Myocyte (in vitro differentiated cells): ENCODE results near the gene TJP1. TPM values are rescaled to one million over a fixed set of nuclear protein-coding genes. Genes with fewer than 3 reads are reported as not detected.
A peak's percentile ranks its signal among the peaks of the same experiment; 100 is the strongest.
"Not testable (repeated sequence)": the region's sequence is repeated elsewhere in the genome, so short reads cannot be mapped to it uniquely, and the experiment has no call there.

Source experiments
- DNase-seq: peaks from one replicate; pipeline ENCODE4 v3.0.0-alpha.2; 2012; ENCODE audit warnings: low read depth
- total RNA-seq: library from RNA; depleted of rRNA; stranded (reverse); fragments of >200 nt; gene quantifications from 2 replicates; pipeline ENCODE4 v1.2.3, GENCODE V29; 2014

TJP1 gene
- total RNA-seq, 1 donor from 2014 or later, result 43.0 TPM

GRCh38 chr15:29840054-29840453 lies 17.8 kb upstream of the TJP1 start:
- no peak for DNase-seq

- DNase-seq, result peak; percentile 7
Measured at GRCh38 chr15:29838352-29839010, 16.2 kb upstream of the TJP1 start.

- no peak for DNase-seq
Measured at GRCh38 chr15:29835301-29835700, 13.0 kb upstream of the TJP1 start.

- DNase-seq, result no peak
Measured at GRCh38 chr15:29832709-29833108, 10.4 kb upstream of the TJP1 start.

DNA sequence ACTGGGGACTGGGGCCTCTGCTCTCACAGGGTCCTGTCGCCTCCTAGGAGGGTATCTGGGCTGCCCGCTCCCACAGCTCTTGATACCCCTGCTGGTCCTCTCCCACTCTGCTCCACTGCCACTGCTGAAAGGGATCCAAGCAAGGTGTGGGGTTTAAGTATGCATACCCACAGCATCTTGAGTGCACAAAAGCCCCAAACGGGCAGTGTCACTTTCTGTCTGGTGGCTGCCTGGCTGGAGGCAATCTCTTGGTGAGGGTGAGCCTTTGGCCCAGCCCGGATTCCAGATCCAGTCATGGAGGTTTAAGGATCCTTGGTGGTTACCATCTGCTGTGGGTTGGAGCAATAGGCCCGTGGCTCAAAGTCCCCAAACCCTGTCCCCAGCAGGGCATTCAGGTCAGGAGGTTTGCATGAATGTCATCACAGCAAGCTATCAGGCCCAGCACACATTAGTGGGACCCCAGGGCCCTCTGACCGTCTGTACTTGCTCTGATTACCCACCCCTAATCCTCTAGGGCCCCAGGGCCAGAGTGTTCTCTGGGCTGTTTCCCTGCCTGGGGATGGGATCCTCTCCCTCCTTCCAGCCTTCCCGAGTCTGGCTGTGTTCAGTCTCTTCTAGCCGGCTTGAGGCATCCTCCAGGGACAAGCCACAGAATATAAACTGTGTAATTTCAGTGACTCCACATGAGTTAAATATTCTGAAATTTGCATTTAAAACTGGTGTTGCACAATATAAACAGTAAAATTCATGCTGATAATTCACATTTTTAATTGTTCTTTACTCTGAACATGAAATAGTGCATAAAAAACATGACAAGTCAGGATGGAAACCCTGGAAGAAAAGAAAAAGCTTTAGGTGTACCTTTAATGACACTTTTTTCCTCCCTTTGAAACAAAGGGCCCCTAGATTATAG lies 4.9 kb upstream of the TJP1 start:
- peak; percentile 32 for DNase-seq

GRCh38 chr15:29825227-29825626 lies 3.0 kb upstream of the TJP1 start:
- no peak for DNase-seq

DNA sequence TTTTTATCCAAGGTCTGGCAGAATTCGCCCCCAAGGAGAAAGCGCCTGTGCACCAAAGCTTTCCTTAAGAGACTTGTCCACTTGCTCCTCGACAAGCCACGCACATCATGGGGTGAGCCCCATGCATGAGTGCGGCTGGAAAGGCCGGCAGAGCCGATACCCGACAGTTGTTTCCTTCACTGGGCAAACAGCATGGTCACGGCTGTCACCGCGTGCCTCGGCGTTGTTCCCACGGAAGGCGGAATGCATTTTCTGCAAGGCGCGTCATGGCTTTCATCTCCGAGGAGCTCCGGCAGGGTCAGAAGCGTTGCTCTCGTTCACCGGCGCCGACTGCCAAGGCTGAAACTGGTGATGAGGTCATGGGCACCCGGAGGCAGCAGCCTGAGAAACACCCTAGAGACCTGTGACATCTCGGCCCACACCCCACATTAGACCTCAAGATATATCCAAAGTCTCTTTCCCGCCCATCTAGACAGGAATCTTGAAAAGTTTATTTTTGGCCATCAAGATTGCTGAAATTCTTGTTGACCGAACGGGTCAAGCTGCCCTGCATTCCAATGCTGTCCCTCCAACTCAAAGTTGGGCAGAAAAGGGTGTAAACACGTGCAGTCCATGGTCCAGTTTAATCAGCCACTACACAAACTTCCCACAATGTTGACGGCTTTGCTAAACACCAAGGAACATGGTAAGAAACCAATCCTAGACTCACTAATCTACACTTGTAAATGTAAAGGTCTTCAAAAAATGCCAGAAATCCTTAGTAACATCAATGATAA lies 604 bp upstream of the TJP1 start:
- DNase-seq, result peak; percentile 85

GRCh38 chr15:29821416-29822099 lies 710 bp downstream of the TJP1 start:
- DNase-seq, result peak; percentile 79

DNA sequence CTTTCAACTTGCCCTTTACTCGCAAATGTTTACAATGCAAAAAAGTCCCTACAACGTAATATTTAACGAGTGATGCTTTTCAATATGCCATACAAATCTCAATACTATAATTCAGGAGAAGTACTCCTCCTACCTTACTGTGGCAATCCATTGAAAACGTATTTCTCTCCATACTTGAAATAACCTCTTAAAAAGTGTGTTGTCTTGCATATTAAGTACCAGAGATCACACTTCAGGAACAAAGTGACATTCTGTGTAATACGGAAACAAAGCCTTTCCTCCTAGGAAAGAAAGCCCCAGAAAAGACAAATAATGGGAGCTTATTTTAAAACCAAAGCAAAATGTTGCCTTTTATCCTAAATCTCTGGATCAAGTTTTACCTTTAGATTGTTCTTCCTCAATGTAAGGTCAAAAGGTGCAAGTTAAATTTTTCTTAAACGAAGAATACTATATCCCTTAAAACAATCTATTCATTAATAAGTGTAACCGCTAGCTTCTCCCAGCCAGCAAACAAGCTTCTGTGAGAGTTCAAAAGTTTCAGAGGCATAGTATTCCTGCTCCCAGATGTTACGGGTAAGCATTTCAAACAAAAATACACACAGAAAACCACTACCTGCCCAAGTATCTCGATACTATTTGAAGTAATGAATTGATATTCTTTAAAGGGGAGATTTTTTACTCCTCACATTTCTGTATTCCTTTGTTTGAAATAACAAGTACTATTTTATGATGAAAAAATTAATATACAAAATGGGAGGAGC lies 1.7 kb downstream of the TJP1 start:
- DNase-seq, result peak; percentile 8

DNA sequence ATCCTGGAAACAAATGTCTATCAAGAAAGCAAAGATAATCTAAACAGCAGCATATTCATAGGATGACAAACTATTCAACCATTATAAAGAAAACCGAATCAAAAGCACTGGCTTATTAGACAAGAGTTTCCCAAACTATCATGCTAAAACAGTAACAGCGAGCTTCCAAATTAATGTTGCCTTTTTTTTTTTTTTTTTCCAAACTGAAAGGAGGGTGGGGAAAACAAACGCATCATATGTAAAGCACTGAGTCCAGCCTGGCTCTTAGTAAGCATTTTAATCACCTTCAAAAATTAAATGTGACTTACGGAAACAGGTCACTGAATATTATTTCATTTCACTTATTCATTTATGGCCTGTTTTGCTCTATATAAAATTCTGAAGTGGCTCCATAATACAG lies 2.3 kb downstream of the TJP1 start:
- no peak for DNase-seq

GRCh38 chr15:29818141-29818540 lies 4.1 kb downstream of the TJP1 start:
- no peak for DNase-seq

- not testable (repeated sequence) for DNase-seq
Measured at GRCh38 chr15:29817455-29817854, 4.8 kb downstream of the TJP1 start.

DNA sequence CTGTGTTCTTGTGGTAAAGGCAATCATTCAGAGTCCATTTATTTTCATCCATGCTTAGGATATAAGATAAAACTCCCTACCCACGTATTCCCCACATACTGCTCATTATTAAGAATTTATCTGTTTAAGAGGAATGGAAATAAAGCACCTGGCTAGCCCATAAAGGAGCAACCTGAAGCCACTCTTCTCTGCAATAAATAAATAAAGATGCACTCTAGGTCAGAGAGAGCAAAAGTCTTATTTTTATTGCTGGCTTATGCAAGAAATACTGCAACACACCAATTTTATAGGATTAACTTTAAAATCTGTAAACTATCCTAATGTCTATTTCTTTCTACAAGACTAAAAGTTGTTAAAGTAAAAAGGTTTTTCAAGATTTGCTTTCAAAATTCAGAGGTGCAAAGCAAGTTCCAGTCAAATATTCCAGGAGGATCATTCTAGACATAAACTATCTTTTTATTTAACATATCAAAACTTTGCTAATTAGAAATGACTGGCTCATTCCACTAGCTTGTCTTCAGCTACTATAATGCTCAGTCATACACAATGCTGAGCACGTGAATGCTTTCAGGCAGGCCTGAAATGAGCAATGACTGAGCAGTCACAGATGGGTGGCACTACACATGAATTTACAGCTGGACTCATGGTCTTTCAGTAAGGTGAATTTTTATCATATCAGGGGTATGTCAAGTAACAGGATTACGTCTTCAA lies 7.1 kb downstream of the TJP1 start:
- DNase-seq, result no peak

DNA sequence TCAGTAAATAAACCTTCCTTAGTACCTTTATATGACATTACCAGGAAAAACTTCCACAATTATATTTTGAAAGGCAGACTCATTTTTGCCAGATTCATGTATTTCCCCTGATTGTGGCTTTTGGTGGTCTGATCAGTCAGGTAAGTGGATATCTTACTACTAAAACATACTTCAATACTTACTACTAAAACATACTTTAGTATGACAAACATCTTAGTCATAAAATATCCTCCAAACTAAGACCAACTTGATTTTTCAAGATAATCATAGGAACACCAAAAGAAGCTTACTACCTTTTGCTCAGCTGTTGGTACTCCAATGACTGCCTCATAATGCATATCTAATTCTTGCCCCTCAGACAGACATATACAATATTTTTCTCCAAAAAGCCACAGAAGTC lies 9.3 kb downstream of the TJP1 start:
- DNase-seq, result no peak

DNA sequence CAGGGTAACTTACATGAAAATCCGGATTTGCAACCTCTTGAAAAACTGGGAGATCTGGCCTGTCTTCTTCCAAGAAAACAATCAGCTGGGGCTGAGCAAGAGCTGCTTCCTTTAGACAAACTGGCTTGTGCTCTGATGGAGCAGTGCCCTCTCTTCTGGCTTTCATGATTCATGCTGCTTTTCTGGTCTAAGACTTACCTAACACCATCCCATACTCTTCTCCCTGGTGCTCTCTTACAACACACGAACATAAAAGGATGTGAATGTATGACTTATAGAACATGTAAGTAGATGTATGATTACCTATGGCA lies 9.9 kb downstream of the TJP1 start:
- no peak for DNase-seq

DNA sequence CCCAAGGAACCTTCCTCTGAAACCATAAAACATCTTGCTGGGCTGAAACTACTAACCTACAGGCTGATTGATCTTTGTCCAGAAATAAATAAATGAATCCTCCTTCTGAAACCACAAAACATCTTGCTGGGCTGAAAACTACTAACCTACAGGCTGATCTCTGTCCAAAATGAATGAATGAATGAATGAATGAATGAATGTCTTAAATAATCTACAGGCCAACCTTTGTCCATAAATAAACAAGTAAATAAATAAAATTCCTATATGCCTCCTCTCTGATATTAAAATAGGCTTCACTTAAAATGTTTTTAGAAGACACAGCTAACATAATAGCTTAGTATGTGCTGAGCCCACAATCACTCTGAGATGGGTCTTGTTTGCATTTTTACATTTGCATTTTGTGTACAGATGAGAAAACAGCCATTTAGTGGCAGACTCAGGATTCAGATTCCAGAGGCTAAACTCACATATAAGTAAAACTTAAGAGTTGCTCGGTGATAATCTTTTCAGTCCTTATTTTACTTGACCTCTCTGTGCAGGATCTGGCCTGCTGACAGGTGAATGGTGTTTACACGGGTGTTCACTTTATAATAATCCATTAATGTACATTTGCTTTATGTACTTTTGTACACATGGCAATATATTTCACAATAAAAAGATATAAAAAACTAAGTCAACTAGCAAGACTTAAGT lies 10.4 kb downstream of the TJP1 start:
- DNase-seq, result no peak

DNA sequence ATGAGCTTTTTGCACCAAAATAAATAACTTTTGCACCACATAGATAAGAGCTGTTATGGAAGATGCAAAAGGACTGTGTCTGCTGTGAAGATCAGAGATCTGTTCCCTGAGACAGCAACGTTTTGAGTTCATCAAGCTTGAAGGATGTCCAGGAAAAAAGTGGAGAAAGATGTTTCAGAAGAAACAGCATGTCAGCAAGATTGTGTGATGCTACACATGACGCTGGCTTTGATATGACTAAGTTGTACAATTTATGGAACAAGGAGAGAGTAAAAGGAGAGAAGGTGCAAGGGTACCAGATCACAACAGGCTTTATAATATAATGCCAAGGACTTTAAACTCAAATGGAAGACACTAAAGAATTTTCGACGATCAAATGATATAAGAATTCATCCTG lies 16.6 kb downstream of the TJP1 start:
- no peak for DNase-seq

DNA sequence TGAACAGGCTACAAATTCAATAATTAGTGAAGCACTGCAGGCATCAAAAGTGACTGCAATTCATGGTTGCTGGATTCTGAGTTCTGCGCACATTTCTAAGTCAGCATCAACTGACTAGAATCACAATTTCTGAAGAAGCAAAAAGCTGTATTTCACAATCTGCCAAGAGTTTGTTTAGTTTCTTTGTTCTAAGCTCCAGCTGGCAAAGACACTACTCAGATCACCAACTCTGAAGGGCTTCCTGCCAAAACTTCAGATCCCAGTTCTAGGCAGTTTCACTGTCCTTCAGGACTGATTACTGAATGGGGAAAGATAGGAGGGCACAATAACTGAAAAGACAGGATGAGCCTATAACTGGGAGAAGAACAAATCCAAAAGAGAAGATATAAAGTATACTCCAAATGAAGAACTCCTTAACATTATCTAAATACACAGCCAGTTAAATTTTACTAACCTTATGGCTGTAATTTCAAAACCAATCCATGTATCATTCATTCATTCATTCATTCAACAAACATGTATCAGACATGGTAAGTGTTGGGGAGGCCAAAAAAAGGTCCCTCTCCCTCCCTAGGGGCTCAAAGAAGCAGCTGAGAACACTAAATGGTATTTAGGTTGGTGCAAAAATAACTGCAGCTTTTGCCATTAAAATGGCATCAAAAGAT lies 17.1 kb downstream of the TJP1 start:
- peak; percentile 82 for DNase-seq

DNA sequence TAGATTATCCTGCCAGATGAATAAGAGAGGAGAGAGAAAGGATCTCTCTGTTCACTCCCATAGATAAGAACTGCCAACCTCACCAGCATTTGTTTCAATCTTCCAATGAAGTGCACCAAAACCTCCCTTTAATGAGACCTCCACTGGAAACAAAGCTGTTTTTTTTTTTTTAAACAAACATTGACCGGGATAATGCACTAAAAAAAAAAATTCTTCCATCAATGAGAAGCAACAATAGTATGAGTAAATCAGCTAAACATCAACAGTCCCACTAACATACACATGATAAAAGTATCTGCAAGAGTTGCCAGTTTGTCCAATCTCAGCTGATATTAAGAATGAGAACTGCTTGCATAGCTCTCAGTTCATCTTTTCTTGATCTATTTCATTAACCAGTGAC lies 19.9 kb downstream of the TJP1 start:
- DNase-seq, result no peak
